ENCODE data around the gene ITIH5.

Gene ITIH5

DNA sequence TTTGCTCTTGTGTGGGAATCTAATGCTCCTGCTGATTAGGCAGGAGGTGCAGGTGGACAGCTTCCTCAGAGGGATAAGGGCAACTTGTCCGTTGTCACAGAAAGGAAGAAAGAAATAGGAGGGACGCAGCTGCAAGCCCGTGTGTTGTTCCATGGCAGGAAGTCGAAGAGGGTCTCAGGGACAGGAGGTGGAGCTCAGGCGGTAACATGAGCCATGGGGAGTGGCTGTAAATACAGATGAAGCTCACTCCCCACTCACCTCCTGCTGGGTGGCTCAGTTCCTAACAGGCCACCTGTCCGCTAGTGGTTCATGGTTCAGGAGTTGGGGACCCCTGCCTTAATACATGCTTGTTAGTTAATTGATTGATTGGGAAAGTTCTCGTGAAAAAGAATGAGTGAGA, 154.3 kb downstream of the ITIH5 start:
- no peak for DNase-seq

DNA sequence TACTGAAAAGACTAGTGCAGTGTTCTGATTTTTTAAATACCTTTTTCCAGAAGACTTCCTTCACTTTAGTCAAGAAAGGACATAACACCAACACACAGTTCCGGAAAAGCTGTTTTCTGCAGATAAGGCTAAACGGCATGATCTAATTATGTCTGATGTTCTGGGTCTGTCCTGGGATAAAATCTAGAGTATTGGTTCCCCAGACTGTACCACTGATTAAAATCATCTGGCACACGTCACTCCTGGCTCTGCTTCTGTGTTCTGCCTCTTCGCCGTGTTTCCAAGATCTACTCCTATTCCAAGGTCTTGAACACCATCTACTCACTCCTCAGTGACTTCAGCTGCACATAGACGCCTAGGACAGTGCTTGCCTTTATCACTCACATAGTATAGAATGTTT, 155.2 kb downstream of the ITIH5 start:
- DNase-seq = no peak

Data from cortex of kidney (tissue), 1 donor.